ENCODE measurements around the gene TMEM238.
"Not testable (repeated sequence)": the region's sequence is repeated elsewhere in the genome, so short reads cannot be mapped to it uniquely, and the experiment has no call there.

TMEM238 gene

DNA sequence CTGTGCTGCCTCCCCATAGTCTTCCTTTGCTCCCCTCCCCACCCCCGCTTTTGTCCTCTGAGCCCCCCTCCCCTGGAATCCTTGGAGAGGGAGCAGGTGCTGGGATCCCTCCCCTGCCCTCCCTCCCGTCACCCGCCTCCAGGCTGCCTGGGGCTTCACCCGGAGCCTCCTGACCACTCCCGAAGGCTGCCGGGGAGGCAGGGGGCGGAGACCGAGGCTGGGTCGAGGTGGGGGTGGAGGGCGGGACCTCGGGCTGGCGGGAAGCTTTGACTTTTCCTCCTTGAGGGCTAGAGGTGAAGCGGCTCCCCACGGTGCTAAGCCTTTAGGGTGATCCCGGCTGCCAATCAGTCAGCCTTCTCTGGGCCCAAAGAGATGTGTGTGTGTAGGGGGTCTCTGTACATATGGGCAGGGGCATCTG, 42.9 kb downstream of the TMEM238 start:
- DNase-seq (ENCODE audit: low spot score), result no peak
- no peak for FAIRE-seq

DNA sequence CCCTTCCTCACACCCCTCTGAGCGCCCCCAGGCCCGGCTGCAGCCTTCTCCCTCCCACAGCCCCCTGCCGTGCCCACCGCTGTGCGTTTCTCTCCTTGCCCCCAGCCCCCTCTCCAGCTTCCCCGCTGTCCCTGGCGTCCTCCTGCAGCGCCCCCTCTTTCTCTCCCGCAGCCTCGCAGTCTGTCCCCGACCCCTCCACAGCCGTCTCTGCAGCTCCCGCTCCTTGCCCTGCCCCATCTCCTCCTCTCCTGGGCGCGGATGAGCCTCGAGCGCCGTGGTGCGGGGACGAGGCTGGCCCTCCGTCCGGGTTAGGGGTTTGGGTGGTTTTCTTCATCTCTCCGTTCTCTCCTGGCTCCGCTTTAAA, 43.3 kb downstream of the TMEM238 start:
- no peak for FAIRE-seq

GRCh38 chr19:55339889-55340783, 44.0 kb downstream of the TMEM238 start:
- DNase-seq (ENCODE audit: low spot score) (no peak), FAIRE-seq (no peak)

More for the DNA sequence above, 43.3 kb downstream of the TMEM238 start:
- no peak for DNase-seq (ENCODE audit: low spot score)

GRCh38 chr19:55339105-55339888, 44.8 kb downstream of the TMEM238 start, which contains the start of gene KMT5C:
TSS of gene KMT5C (plus strand) at chr19:55339876. CDS start at chr19:55341937, 2,061 bp downstream.
- peak; percentile 100 for DNase-seq (ENCODE audit: low spot score)
- FAIRE-seq, result peak; percentile 95

GRCh38 chr19:55336101-55336500, 48.0 kb downstream of the TMEM238 start:
- DNase-seq (ENCODE audit: low spot score) (no peak), FAIRE-seq (no peak)

DNA sequence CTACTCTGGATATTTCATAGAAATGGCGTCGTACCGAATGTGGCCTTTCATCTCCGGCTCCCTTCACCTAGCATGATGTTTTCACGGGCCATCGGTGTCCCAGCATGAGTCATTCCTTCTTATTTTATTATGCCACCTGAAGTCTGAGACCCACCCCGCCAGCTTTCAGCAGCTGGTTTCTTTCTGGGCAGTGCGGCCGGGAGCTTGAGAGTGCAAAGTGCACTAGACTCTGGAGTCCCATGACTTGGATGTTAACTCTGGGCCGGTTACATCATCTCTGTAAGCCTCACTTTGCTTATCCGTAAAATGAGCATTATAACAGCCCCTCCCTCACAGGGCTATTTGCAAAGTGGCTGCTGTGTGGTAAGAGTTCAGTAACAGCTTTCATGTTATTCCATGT, 50.2 kb downstream of the TMEM238 start:
- DNase-seq (ENCODE audit: low spot score) (no peak), FAIRE-seq (no peak)

GRCh38 chr19:55329791-55330190, 54.3 kb downstream of the TMEM238 start:
- FAIRE-seq; DNase-seq (ENCODE audit: low spot score): not testable (repeated sequence)

All from RCC 7860 (cell line).